Measurements from ENCODE around the gene MED13L. TPM values are rescaled to one million over a fixed set of nuclear protein-coding genes. Genes with fewer than 3 reads are reported as not detected.
A peak's percentile ranks its signal among the peaks of the same experiment; 100 is the strongest.

The MED13L gene
- total and polyA plus RNA-seq, 2 of the 4 experiments (the other 2 are of a cell fraction): 17.9 to 49.1 TPM

DNA sequence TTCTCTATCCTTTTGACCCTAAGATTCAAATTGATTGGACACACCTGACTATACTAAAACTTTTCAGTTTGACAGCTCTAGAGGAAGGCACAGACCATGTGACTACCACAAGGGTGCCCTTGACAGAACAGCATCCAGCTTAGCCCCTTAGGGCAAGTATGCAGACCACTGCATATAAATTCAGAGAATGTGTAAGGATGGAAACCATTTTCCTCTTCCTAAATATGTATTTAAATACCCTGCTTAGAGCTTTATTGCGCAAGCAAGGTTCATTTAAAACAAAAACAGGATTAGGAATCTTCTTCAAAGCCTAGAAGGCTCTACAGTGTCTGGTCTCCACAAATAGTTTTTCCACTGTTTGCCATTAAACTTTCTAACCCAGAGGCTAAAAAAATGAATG is 202.8 kb downstream of the MED13L start:
- ChIA-PET CTCF (interaction anchor here (1.8 kb wide), 1 partner anchor 11 kb away, joined by 6 read pairs; no protein-coding TSS in a partner anchor), POLR2A (ENCODE audit: unreplicated experiment) (no interaction called here)
- intact Hi-C loops (cut with micrococcal nuclease) (no loop called here), in situ Hi-C loops (cut with MboI; ENCODE audit: low sequenced_read_pairs) (no loop called here), dilution Hi-C loops (cut with HindIII; ENCODE audit: low sequenced_read_pairs, unreplicated experiment) (no loop called here)
- DNase-seq (no peak), ATAC-seq (ENCODE audit: low read depth) (no peak)
- Histone ChIP-seq H4K8ac (ENCODE audit: low read depth in 2 of 2, low read length in 2 of 2) (no peak overlapping the region), H3K9me1 (ENCODE audit: insufficient read depth, low read length) (peaks cover 3% of the 10 kb centered on the region; the same call in 1 of the 2 replicates), H3K9me3 (ENCODE audit: control insufficient read depth, insufficient read depth, low read length) (no peaks in the 10 kb centered on the region), H2AK5ac (ENCODE audit: low read depth, low read length) (no peak overlapping the region), H2BK120ac (ENCODE audit: low read depth, low read length) (no peak overlapping the region), H3K56ac (ENCODE audit: extremely low read depth, insufficient read depth, low read length) (no peak overlapping the region), H3K36me3 (ENCODE audit: control insufficient read depth, insufficient read depth, low read length) (no peaks in the 10 kb centered on the region), H4K20me1 (ENCODE audit: insufficient read depth, low read length) (no peaks in the 10 kb centered on the region; the same call in 1 of the 2 replicates), H3K14ac (replicated peaks; ENCODE audit: low read depth, low read length) (no peak overlapping the region), H2AK9ac (replicated peaks; ENCODE audit: low read depth, low read length, poor library complexity) (no peak overlapping the region), H3K23ac (ENCODE audit: low read depth, low read length) (no peak overlapping the region), H4K5ac (ENCODE audit: low read depth, low read length) (no peak overlapping the region), H4K91ac (ENCODE audit: insufficient read depth, low read depth, low read length) (no peak overlapping the region), H2BK15ac (ENCODE audit: low read depth, low read length) (no peak overlapping the region), H3K18ac (ENCODE audit: low read depth, low read length) (no peak overlapping the region), H3K79me1 (ENCODE audit: low read depth in 1 of 2, low read length in 2 of 2) (peaks cover 19 to 62% of the 10 kb centered on the region in 2 experiments; a peak in 3 of 4 replicates), H3K27me3 (ENCODE audit: control insufficient read depth, insufficient read depth, low read length) (no peaks in the 10 kb centered on the region), H3K4me2 (ENCODE audit: low read depth, low read length) (no peak overlapping the region), H2AFZ (replicated peaks; ENCODE audit: low read length, poor library complexity) (no peak overlapping the region), H3K4ac (ENCODE audit: low read depth, low read length) (no peak overlapping the region), H2BK20ac (ENCODE audit: low read depth, low read length) (no peak overlapping the region), H2BK5ac (ENCODE audit: low read depth, low read length, poor library complexity, severe bottlenecking) (no peak overlapping the region), H3K27ac (ENCODE audit: insufficient read depth, low read length) (no peak overlapping the region), H3K4me3 (ENCODE audit: insufficient read depth, low read depth, low read length) (no peak overlapping the region), H3K4me1 (ENCODE audit: control insufficient read depth, insufficient read depth, low read length) (0 out of 2 replicates have a peak, but pooled peaks cover 1% of the 10 kb centered on the region), H3K9ac (ENCODE audit: low read depth, low read length) (no peak overlapping the region)
- BruUV-seq (replicated peaks): no TSS peak
- TF ChIP-seq CEBPB (IDR thresholded peaks at IDR 0.05; ENCODE audit: low read depth, low read length) (peak; percentile 89), RFX5 (IDR thresholded peaks at IDR 0.05; ENCODE audit: low read depth, low read length) (no peak)
- no CpG with 5 or more reads among the region's 1 CpG for WGBS, 2 experiments (ENCODE audit: extremely low coverage in 2 of 2, insufficient read length in 1 of 2)
